HG03103 (cell line): Measurements from ENCODE around the gene FOXP2.
"Not testable (repeated sequence)": the region's sequence is repeated elsewhere in the genome, so short reads cannot be mapped to it uniquely, and the experiment has no call there.

Experiments
- ATAC-seq: cut with Tn5 transposase; IDR thresholded peaks from one replicate; pipeline ENCODE4 v1.9.1; 2021; ENCODE audit warnings: low read depth; ENCODE audit not compliant: unreplicated experiment

Gene FOXP2

GRCh38 chr7:114488696-114489095, 74.1 kb downstream of the FOXP2 start:
- no peak for ATAC-seq

GRCh38 chr7:114497491-114497890, 82.9 kb downstream of the FOXP2 start:
- ATAC-seq = not testable (repeated sequence)

DNA sequence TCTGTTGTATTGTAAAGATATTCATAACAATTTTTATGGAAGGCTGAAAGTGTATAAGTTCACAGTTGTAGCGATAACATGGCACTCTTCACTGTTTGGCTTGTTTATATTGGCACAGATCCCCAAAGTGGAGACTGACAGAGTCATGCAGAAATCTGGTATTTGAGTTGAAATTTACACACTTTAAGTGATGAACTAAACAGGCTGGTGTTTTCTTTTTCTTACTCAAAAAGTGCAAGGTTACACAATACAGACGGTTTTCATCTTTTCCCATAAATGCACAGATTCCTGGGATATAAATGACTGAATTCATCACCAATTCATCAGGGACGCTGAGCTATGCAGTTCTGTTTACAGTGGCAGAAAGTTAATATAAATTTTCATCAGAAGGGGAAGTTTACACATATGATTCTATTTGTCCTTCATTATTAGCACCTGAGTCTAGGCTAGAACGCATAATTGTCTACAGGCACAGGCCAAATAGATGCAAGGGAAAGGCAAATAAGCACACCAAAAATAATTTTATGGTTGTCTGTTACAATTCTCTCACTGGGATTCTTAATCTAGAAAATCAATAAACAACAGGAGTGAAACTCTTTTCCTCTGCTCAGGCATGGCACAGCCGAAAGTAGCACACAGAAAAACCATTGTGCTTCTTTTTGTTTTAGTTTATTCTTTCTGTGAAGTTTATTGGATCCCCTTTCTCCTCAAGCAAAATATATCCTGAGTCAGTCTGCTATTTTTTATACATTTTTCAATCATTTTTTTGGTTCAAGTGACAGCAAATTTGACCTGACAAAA, 88.0 kb downstream of the FOXP2 start:
- no peak for ATAC-seq

- no peak for ATAC-seq
These were observed 90.0 kb downstream of the FOXP2 start for GRCh38 chr7:114504586-114504985.

DNA sequence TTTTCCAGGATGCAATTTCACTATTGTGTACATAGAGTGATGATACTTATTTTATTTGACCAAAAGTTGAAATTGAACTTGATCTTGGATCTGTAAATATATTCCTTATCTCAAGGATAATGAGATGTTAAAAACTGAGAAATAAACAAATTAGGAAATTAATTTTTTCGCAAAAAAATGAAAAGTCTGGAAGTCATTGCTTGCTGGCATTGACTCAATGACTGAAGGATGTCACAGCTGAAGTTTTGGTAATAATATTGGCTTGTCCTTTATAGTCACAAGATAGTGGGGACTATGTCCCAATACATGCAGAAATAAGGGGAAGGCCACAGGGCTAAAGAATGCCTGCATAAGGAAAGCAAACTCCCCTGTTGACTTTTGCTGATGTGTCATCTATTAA, 92.8 kb downstream of the FOXP2 start:
- ATAC-seq = no peak

DNA sequence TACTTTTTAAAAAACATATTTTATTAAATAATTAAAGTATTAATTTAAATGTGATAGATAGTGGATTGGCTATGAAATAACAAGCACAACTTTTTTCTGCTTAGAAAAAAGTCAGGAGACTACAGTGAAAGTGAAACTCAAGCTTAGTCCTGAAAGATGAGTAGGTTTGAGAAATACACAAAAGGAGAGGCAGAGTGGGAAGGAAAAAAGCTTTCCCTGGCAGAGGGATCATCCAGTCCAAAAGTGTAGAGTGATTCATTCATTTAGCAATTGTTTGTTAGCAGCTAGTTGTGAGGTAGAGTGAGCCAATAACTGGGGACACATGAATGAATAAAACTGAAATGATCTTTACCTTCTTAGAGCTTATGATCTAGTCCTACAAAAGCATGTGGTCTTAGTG, 93.5 kb downstream of the FOXP2 start:
- no peak for ATAC-seq

DNA sequence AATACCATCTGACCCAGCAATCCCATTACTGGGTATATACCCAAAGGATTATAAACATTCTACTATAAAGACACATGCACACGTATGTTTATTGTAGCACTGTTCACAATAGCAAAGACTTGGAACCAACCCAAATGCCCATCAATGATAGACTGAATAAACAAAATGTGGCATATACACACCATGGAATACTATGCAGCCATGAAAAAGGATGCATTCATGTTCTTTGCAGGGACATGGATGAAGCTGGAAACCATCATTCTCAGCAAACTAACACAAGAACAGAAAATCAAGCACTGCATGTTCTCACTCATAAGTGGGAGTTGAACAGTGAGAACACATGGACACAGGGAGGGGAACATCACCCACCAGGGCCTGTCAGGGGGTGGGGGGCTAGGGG, 96.2 kb downstream of the FOXP2 start:
- not testable (repeated sequence) for ATAC-seq

DNA sequence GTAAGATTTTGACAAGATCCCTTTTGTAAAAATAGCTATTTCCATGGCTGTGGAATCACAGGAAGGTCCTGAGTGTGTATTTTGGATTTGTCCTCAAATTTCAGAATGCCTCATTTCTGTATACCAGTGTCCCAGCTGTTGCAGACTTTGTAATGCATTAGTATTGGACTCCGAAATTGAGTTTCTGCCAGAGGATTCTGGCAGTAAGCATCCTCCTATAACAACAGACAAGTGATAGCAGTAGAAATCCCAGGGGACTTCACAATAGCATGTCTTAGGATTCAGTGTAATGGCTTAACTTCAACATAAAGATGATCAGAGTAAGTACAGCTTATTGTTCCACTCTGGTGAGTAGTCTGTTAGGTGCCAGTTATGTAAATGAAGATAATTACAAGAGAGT, 104.6 kb downstream of the FOXP2 start:
- no peak for ATAC-seq

DNA sequence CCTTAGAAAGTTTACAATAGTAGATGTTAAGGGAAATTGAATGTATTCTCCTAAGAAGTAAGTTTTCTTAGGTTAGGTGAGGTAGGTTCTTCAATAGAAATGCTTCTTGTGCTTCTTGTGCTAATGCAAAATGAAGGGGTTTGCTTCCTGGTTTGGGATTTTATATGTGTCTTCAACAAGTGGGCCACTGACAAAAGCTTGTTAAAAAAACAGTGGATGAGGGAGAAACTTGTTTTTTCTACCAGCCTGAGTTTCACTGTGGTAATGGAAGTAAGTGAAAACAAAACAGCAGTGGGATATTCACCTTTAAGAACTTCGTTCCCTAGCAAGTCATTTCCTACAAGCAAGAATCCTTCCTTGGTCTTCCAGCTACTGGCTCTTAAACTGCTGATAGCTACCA, 107.5 kb downstream of the FOXP2 start:
- no peak for ATAC-seq

DNA sequence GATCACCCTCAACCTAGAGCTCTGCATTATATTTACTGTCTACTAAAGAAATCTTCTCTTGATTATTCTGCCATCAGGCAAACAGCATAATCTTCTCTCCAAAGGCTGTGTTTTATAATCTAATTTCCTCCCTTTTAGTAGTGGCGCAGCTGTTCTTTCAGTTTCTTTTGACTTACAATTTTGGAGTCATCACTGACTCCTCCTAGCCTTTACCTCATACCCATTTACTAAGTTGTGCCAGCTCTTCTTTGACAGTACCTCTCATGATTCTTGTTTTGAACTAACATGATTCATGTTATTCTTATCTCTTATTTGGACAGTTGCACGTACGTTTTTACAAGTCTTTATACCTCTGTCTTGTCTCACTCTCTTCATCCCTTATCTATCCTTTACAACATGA, 113.0 kb downstream of the FOXP2 start:
- no peak for ATAC-seq

DNA sequence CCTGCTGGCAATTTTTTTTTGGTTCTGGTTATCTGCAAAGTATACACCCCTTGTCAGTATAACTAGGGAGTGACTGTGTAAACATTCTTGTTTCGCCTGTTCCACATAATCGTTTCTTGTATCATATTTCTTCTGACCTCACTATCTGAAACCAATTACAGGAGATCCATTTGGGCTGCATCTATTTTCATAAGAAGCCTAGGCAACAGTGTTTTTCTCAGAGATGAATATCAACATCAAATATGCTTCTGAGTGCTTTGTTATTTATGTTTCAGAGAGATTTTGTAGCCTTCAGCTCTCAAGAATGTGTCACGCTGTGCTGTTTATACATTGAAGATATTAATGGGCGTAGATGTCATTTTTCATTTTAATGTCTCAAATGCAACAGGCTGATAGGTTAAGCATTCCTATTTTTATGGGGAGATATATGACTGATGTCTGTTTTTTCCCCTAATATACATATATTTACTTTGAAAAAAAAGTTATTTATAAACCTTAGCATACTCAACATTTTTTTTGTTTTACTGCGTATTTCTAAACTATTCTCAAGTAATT, 115.5 kb downstream of the FOXP2 start:
- no peak for ATAC-seq

DNA sequence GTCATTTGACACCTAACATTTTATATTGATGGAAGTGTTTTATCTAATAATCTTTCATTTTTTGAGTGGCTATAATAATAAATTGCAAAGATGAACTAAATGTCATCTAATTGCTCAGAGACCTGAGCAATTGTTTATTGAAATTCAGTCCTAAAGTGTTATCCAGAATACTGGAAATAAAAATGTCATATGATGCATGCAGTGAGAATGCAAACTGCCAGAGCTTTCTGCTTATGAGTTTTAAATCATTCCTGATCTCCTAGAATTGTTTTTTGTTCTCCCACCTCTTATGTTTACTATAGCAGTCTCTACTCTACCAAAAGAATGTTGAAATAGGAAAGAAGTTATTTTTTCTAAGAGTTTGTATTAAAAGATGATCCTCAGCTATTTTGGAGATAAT, 116.7 kb downstream of the FOXP2 start:
- ATAC-seq = no peak

GRCh38 chr7:114533131-114533530, 118.5 kb downstream of the FOXP2 start:
- ATAC-seq = no peak

DNA sequence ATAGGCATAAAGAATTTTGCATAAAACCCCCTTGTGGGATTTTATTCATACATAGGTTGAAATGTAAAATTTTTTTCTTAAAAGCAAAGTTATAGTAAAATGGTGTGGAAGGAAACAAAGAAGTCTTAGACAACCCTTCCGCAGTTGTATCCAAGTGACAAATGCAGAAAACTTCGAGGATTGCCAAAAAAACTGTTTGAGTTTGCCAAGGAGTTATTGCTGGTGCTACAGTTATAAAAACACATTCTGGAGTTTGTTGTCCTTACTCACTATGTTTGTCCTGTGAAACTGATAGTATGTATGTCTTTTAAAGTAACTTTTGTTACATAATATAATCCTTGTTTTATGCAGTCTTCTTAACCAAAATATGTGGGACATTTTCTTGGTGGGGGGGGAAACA, 120.3 kb downstream of the FOXP2 start:
- no peak for ATAC-seq

- no peak for ATAC-seq
These were observed 125.0 kb downstream of the FOXP2 start for GRCh38 chr7:114539575-114539974.

DNA sequence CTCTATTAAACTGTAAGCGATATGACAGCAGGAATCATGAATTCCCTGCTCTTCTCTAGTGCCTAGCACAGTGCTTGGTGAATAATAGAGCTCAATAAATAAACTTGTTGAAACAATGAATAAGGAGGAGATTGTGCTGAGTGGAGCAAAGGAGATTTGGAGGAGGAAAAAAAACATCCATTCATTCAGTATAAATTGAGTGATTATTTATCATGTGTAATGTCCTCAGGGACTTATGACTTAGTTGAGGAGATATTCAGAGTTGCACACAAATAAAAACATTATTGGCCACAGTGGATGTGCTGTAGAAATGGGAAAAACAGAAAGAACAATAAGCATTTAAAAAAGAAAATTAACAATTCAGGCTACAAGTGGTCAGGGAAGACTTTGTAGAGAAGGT, 125.7 kb downstream of the FOXP2 start:
- ATAC-seq = no peak

DNA sequence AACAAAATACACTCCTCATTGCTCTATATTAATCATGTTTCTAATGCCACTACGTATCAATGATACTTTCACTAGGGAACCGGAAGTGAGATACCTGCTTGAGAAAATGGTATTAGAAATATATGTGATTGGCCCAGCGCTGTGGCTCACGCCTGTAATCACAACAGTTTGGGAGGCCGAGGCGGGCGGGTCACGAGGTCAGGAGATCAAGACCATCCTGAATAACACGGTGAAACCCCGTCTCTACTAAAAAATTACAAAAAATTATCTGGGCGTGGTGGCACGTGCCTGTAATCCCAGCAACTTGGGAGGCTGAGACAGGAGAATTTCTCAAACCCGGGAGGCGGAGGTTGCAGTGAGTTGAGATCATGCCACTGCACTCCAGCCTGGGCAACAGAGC, 132.7 kb downstream of the FOXP2 start:
- ATAC-seq = not testable (repeated sequence)

DNA sequence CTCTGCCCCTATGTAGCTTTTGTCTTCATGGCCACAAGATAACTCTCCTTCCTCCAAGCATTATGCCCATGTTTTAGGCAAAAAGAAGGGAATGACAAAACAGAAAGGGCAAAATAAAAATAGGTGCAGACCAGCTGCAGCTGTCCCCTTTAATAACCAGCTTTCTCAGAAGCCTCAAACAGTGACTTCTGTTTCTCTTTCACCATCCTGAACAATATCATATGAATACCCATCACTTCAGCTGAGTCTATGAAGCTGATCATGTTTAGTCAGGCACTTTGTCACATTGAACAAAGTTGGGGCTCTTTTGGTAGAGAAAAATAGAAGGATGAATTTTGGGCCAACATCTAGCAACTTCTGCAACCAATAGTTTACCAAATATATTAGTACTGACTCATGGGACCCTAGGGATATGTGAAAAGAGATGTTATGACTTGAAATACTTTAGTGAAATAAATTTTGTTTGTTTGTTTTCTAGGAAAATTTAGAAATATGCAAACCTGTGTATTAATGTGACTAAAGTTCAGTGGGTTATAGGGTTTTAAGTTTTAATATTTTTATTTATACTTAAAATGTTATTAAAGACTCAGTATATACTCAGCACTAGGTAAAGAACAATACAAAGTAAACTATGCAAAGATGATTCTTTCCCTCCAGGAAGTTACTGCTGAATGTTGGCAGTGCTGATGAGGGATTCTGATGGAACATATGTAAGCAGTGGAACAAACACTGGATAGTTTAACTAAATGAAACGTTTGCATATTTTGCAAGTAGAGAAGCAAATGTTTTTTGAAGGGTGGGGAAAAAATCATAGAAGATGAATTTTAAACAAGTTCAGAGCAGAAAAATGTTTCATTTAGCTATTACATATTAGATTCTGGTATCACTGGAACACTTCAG, 133.7 kb downstream of the FOXP2 start:
- no peak for ATAC-seq

DNA sequence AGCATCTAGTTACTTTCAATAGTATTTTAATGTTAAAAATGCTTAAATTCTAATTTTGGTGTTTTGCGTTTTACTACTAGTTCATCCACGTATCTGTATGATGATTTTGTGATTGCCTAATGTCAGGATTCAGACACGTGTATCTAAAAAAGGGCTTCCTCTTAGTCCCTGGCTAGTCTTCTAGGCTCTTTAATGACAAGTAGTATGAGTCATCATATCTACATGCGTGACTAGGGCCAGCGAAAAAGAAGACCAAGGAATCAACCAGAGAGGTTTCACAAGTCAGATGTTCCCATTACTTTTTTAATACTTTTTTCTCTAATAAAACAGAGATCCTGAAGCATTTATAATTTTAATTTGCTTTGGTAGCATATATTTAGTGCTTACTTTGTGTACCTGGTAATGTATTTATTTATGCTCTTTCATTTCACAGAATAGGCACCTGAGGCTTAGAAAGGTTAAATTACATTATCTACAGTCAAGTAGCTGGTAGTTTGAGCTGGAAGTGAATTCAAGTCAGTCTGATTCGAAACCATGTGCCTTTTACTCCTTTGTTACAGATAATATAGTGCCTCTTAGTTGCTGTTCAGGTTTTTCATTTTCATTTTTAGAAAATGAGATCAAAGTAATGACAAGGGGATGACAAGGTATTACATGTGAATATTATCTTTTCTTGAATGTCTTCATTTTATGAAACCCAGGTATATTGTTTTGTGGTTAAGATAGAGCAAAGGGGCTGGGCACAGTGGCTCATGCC, 140.3 kb downstream of the FOXP2 start:
- peak; percentile 78 for ATAC-seq

- ATAC-seq = no peak
These were observed 152.8 kb downstream of the FOXP2 start for GRCh38 chr7:114567416-114567815.

DNA sequence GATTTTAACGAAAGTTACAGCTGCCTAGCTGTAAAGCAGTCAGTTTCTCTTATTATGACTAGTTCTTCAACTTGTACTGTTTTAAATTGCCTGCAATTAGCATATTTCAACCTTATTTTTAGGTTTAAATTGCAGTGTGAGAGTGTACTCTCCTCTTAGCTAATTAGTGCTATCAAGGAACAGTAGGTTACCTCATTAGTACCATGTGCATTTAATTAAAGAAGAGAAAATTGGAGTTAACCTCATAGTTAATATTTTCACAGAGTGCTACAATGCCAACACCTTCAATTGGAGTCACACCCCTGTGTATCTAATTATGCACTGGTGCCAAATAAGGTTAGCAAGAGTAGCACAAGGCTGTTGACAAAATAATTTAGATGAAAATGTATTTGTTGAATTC, 154.6 kb downstream of the FOXP2 start:
- ATAC-seq = no peak
